Endometrial microvascular endothelial cells (primary cell): ENCODE results near the gene HDAC9. TPM values are rescaled to one million over a fixed set of nuclear protein-coding genes. Genes with fewer than 3 reads are reported as not detected.

Experiments
- in situ Hi-C: cut with HindIII; loops from 2 replicates; pipeline ENCODE4 v1.10.0; 2017; ENCODE audit warnings: low sequenced_read_pairs, low pct_unique_long_range_greater_than_20kb; ENCODE audit errors: inconsistent ontology term
- total RNA-seq: library from RNA; depleted of rRNA; stranded (reverse); fragments of >200 nt; gene quantifications from one replicate; pipeline ENCODE4 v1.2.3, GENCODE V29; 2015; ENCODE audit errors: inconsistent ontology term

HDAC9 gene
- total RNA-seq, 1 donor from 2014 or later: 6.3 TPM

DNA sequence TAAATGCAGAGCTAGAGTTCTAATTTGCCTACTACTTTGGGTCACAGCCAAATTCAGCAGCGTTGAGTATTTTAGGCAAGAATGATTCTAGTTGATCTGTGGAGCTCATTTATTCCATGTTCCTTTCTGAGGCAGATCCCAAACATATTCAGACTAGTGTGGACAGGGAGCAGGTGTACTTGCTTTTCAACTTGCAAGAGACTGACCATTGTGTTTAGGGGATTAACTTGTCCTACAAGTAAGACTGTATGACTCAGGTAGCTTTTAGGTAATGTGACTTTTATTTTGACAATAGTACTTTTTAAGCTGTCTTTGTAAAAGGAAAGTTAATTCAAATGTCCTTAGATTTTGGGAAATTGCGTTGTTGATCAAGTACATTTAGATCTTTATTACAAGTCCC, 336.4 kb downstream of the HDAC9 start:
- in situ Hi-C loops: no loop called here

DNA sequence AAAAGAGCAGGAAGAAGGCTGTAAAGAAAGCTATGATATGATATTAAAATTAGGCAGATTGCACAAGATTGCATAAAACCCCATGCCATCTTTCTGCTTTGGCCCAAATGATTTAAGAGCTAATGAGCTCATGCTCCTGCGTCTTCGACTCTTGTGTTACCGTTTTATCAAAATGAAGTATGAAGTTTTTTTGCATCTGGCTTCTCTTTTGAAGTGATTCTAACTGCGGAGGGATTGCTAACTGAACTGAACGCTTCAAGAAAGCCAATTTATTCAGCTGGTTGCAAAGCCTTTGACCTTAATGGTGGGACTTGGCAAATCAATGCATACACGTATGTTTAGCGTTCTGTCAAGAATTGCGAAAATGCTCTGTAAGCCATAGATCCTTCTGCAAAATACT, 339.0 kb downstream of the HDAC9 start:
- in situ Hi-C loops: no loop called here

DNA sequence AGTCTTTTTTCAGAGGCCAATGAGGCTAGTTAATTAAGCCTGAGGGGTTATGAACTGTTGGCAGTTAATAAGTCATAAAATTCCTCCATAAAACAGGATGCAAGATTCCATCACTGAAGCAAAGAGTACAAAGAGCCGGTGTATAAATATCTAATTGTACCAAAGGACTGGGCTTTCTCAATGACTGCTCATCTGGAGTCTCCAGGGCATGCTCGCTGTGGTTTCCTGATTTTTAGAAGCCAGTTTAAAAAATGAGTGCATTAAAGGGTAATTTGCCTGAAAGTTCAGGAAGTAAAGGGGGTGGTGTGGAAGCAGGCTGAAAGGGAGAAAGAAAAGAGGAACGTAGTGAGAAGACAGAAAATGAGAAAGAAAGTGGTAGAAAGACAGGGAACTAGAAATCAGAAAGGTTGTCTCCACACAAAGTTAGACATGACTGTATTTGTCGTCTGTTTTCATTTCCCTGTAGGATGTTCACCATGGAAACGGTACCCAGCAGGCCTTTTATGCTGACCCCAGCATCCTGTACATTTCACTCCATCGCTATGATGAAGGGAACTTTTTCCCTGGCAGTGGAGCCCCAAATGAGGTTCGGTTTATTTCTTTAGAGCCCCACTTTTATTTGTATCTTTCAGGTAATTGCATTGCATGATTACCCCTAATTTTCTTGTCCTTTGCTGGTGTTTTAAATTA, 339.6 kb downstream of the HDAC9 start:
- in situ Hi-C loops: no loop called here

DNA sequence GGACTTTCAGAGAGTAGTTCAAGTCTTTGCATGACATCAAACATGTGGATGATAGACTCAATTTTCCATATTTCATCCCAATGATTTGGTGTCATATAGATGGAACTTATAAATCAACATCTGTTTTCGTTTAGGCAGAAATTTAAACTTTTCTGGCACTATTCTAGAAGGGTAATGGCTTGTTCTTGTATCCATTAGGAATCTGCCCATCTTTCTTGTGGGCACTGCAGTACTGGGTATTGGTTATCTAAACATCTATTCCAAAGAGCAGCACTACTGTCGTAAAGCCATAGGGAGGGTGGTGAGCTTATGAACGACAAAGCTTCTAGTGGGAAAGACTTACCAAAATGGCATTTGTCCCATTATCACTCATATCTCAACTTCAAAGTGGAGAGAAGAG, 348.4 kb downstream of the HDAC9 start:
- in situ Hi-C loops: no loop called here

DNA sequence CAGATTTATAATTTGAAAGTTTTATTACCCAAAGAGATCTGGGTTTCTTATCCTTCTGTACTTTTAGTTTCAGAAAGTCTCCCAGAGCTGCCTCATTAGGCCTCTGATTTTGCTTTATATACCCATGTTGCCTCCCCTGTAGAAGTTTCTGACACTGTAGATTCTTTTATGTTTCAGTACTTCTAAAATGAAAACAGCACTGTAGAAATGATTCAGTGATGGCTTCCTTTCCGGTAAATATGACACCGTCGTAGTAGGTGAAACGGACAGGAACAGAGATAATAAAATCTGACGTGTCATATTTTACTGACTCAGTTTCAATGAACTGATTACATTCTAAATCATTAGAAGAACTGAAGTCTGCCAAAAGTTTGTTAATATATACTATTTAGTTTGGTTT, 349.2 kb downstream of the HDAC9 start:
- in situ Hi-C loops: no loop called here

DNA sequence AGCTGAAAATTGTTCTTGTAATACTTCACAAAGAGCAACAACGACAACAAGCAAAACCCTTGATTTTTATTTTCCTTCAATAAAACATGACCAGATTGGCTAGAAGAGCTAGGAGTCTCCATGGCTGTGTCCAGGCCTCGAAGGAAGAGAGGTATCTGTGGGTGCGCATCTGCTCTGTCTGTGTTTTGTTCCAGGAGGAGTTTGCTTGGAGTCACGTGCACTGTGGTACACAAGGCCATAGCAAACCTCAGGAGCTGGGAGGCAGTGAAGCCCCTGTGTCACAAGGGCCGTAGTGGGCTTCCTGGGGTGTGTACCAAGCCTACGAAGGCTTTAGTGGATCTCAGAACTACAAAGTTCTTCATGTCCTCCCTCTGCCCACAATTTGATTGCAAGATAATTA, 350.2 kb downstream of the HDAC9 start:
- in situ Hi-C loops: no loop called here

DNA sequence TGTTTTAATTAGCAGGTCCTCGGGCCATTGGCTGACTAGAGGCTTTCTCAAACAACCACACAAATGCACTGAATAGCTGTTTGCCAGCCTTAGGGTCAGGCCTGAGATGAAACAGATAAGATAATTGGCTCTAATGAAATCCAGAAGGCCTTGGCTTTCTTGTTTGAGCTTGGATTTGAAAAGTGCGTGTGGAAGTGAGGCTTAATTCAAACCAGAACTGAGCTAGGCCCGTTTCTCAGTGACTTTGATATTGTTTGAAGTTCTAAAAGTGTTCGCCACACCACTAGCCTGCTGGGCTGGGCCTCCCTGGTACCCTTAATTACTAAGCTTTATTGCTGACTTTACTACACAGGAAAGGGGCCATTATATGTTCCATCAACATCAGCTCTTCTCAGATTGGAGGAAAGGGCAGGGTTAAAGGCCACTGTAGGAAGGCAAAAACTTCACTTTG, 351.2 kb downstream of the HDAC9 start:
- in situ Hi-C loops: no loop called here

DNA sequence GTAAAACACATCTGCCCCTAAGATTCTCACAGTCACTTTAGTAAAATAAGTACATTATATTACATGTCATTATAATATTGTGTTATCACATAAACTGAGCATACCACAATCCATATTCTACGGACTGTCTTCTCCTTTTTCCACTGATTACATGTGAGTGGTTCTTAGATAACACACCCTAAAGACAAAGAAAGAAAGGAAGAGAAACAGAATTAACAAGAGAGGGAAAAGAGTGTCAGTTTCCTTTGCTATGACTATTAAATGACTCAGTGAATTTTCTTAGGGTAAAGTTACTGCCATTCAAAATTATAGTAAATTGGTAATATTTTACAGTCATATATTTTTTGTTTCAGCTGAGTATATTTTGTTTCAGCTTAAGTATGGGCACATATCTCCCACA, 353.6 kb downstream of the HDAC9 start:
- in situ Hi-C loops: no loop called here

DNA sequence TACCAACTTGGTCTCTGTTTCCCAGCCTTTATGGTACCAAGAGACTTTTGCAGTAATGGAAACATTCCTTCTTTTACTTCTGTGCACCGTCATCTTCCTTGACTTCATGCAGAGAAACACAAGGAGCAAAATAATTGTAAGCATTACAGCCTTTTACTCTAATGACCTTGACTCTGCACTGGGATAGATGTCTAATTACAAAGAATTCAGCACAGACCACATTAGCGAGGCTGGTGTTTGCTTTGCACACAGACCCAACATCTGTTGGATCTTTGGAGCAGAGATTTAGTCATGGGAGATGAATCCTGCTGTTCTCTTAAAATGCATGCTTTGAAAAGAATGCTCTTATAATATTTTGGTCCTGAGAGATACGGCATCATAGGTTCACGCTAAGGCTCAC, 360.2 kb downstream of the HDAC9 start:
- in situ Hi-C loops: no loop called here

DNA sequence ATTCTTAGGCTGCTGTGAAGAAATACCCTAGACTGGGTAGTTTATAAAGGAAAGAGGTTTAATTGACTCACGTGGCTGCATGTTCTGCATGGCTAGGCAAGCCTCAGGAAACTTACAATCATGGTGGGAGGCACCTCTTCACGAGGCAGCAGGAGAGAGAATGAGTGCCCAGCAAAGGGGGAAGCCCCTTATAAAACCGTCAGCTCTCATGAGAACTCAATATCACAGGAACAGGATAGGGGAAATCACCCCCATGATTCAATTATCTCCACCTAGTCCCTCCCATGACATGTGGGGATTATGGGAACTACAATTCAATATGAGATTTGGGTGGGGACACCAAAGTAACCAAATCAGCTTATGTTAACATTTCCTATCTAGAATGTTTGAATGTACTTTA, 362.7 kb downstream of the HDAC9 start:
- in situ Hi-C loops: no loop called here

DNA sequence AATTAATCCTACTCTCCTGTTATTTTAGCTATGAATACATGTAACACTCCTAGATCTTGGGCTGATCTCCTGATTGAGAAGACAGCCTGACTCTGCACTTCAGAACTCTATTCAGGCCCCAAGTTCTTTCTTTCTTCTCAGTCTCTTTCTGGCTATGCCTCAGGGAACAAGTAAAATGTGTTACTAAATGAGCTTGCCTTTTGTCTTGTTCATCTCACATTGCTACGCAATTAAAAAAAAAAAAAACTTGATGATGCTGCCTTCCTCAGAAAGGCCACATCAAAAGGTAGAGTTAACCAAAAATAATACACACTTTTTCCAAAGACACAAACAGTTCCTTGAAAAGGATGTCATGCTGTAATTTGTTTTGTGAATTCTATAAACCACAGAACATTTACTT, 363.8 kb downstream of the HDAC9 start:
- in situ Hi-C loops: no loop called here

DNA sequence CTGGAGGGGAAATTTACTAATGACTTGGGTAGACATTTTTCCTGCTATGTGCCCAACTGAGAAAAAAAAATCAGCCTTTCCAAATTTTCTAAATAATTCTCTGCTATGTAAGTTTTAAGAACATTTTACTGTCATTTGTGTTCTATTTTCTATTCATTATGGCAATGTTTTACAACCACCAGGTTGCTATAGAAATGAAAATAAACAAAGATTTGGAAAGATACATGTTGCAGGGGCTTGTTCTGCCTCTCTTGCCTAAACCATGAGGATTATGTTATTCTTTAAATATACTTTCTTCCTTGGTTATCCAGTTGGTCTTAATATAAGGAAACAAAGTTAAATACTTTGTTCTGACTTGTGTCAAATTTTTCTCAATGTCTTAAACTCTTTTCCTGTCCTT, 364.7 kb downstream of the HDAC9 start:
- in situ Hi-C loops: no loop called here

DNA sequence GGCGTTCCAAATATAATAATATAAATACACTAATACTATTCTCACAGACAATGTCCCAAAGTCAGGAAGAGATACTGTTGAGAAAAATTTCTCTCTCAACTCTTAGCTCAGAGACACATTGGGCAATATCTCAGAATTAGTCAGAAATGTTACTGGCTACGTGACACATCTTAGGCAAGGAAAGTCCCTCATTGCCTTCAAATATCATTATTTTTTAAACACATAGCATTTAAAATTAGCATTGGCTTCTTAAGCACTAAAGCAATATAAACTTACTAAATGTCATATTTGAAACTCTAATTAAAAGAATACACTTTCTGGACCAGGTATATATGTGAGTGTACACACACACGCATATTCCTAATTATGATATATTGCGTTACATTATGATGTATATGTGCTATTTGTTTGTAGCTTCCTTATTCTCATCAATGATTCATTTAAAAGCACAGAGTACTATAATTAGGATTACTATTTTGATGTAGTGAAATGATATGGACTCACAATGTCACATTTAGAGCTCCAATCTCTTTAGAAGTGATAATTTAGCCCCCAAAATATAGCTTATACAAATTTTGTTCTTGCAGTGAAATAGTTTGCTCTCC, 366.1 kb downstream of the HDAC9 start:
- in situ Hi-C loops: no loop called here

DNA sequence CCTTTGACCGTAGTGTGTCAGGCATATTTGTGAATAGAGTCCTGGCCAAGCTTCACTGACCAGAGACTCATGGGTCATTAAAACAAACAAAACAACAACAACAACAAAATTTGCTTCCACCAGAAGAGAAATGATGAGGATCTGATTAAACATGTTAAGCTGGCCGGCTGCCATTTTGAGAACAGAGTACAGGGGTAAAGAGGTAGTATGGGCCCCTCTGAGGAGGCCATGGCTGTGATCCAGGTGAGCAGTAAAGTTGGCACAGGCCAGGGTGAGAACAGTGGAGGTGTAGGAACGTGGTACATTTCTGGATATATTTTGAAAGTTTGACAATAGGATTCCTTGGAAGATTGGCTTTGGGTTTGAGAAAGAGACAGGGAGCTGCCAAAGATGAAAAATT, 369.4 kb downstream of the HDAC9 start:
- in situ Hi-C loops: no loop called here

DNA sequence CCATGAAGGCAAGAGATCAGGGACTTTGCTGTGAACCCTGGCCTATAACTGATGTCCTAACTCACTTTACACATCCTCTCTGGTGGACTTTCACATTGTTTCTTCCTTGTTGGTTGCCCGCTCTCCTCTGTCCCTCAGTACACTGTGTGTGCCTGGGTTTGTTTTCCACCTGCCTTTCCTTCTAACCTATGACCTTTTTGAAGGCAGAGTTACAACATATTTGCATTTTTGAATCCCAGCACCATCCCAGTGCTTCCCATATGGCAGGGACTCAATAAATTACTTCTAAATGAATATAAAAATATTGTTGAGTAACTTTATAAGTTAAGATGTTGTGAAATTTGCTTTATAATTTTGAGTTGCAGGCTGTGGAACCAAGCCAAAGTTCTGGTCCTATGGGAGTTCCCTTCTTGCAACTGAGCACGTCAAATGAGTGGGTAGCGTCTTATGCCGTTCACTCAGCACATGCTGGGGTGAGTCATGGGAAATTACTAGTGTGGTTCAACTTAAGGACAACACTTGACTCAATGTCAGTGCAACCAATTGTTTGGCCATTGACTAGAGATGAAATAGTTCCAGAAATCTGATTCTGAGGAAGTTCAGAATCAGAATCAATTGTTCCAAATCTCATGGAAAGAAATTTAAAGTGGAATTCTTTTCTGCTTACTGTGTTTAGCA, 370.9 kb downstream of the HDAC9 start:
- in situ Hi-C loops: no loop called here

DNA sequence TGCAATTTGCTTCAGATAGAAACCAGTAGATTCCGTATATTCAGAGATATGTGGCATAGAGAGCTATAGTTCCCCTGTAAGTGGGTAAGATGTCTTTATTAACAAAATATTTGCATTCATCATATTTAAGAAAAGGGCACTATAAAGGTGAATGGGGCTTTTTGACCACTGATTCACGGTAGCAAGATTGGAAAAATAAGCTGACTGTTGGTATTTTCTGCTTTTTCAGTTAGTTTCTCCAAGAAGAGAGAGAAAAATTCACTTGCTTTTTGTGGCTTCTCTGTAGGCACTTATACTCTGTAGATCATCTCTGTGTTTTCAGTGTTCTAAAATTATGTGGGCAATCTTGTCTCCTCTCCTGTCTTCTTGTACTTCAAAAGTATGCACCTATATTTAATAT, 376.8 kb downstream of the HDAC9 start:
- in situ Hi-C loops: no loop called here

DNA sequence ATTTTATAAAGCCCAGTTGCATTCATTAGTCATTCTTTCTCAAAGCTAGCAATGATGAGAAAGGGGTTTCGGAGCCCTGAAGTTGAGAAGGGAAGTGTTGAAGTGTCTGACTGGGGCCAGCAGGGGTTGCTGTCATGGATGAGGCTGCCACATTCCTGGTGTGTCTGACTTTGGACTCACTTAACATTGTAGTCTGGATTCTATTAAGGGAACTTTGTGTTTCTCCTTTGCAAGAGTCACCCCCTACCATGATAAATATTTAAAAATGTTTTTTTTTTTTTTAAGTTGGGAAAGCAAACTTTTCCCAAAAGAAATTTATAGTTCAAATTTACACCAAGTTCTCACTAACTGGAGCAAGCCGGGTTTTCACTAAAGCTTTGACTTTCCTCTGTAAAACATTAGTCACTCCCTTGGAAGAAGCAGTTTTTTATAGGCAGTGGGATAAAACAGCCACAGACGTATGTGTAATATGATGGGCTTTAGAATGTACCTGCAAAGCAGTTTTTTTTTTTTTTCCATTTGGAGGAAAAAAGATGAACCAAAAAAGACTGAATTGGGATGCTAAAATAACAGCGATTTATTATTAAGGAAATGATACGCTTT, 378.3 kb downstream of the HDAC9 start:
- in situ Hi-C loops: no loop called here

DNA sequence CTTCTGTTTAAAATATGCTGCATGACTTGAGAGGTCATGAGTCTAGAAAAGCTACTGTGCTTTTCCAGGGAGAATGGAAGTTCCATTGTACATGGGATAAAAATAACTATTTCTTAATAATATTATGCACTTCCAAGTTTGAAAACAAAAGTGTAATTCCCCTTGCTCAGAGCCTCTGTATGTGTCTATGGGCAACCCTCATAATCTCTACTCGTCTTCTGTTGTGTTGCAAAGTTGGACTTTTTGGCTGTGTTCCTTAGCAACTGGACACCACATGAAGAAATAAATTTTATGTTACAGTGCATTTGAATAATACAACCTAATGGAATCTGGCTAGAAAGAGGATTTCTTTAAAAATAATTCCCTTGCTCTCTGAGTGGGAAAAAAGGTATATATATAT, 379.3 kb downstream of the HDAC9 start:
- in situ Hi-C loops: no loop called here

DNA sequence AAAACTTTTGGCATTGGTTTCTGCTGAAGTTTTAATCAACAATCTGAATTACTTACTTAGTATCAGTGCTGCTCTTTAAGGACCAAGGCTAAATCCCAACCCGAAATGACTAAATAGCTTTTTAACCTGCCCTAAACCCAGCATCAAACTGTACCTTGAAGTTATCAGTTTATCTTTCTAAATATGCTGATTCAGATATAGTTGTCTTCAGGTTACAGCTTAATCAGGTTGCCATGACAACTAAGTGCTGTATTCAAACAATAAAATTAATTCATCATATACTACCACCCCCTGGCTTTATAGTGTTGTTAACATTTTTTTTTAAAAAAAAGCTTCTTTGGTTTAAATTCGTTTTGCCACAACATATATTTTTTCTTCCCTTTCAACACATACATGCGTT, 382.3 kb downstream of the HDAC9 start:
- in situ Hi-C loops: no loop called here

DNA sequence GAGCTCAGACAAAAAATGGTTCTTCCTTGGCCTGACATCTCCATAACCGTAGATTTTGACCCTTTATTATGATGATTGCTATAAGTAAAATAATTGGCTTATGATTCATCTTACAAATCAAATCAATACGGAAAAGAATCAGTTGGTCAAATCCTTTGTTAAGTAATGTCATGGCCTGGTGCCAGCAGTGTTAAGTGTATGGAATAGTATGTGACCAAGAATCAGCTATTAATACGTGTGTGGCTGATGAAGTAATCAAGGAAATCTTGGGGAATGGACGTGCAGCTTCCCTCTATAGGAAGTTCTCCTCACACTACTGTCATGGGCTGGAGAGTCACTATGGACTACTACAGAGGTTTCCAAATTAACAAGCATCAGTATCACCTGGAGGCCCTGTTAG, 391.3 kb downstream of the HDAC9 start:
- in situ Hi-C loops: no loop called here
